ENCODE results near the gene ADCY2. TPM values are rescaled to one million over a fixed set of nuclear protein-coding genes. Genes with fewer than 3 reads are reported as not detected.

The ADCY2 gene
- total and polyA plus RNA-seq, 9 of the 15 experiments (the other 6 are each of a cell fraction or from before 2014, with no cell fraction given) = 0.01 to 0.15 (median 0.03) TPM; not detected in 5

- ATAC-seq = no peak
- TF ChIP-seq, protein P1, sequence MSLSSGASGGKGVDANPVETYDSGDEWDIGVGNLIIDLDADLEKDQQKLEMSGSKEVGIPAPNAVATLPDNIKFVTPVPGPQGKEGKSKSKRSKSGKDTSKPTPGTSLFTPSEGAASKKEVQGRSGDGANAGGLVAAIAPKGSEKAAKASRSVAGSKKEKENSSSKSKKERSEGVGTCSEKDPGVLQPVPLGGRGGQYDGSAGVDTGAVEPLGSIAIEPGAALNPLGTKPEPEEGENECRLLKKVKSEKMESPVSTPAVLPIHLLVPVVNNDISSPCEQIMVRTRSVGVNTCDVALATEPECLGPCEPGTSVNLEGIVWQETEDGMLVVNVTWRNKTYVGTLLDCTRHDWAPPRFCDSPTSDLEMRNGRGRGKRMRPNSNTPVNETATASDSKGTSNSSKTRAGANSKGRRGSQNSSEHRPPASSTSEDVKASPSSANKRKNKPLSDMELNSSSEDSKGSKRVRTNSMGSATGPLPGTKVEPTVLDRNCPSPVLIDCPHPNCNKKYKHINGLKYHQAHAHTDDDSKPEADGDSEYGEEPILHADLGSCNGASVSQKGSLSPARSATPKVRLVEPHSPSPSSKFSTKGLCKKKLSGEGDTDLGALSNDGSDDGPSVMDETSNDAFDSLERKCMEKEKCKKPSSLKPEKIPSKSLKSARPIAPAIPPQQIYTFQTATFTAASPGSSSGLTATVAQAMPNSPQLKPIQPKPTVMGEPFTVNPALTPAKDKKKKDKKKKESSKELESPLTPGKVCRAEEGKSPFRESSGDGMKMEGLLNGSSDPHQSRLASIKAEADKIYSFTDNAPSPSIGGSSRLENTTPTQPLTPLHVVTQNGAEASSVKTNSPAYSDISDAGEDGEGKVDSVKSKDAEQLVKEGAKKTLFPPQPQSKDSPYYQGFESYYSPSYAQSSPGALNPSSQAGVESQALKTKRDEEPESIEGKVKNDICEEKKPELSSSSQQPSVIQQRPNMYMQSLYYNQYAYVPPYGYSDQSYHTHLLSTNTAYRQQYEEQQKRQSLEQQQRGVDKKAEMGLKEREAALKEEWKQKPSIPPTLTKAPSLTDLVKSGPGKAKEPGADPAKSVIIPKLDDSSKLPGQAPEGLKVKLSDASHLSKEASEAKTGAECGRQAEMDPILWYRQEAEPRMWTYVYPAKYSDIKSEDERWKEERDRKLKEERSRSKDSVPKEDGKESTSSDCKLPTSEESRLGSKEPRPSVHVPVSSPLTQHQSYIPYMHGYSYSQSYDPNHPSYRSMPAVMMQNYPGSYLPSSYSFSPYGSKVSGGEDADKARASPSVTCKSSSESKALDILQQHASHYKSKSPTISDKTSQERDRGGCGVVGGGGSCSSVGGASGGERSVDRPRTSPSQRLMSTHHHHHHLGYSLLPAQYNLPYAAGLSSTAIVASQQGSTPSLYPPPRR (CRISPR knock-in tag; IDR thresholded peaks at IDR 0.05; ENCODE audit: borderline replicate concordance) = no peak
- TF ChIP-seq ZNF124 (CRISPR knock-in tag; IDR thresholded peaks at IDR 0.05) = no peak
- no peak for TF ChIP-seq SRSF3 (IDR thresholded peaks at IDR 0.05; ENCODE audit: insufficient read depth, low read length)
- no peak for TF ChIP-seq POLR2A (conservative IDR thresholded peaks at IDR 0.05)
- TF ChIP-seq ZFP91 (CRISPR knock-in tag; IDR thresholded peaks at IDR 0.05) = no peak
- no peak for TF ChIP-seq TBP (optimal IDR thresholded peaks at IDR 0.05; ENCODE audit: low read depth, low read length)
- no peak for TF ChIP-seq GATAD2A (IDR thresholded peaks at IDR 0.05)
- TF ChIP-seq SMARCC2 (IDR thresholded peaks at IDR 0.05; ENCODE audit: low read depth) = no peak
- no peak for TF ChIP-seq CBX5 (IDR thresholded peaks at IDR 0.05; ENCODE audit: borderline replicate concordance, low read depth)
- TF ChIP-seq MYC (IDR thresholded peaks at IDR 0.05; ENCODE audit: low read depth, low read length) = no peak
- TF ChIP-seq MYC (CRISPR knock-in tag; IDR thresholded peaks at IDR 0.05; ENCODE audit: borderline replicate concordance, low read depth) = no peak
- TF ChIP-seq, protein P2, sequence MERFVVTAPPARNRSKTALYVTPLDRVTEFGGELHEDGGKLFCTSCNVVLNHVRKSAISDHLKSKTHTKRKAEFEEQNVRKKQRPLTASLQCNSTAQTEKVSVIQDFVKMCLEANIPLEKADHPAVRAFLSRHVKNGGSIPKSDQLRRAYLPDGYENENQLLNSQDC (CRISPR knock-in tag; IDR thresholded peaks at IDR 0.05) = no peak
- no peak for TF ChIP-seq ZBTB49 (CRISPR knock-in tag; IDR thresholded peaks at IDR 0.05; ENCODE audit: borderline replicate concordance)
- no peak for TF ChIP-seq HMG20B (CRISPR knock-in tag; IDR thresholded peaks at IDR 0.05)
- no peak for TF ChIP-seq CBFA2T2 (conservative IDR thresholded peaks at IDR 0.05)
Observed at GRCh38 chr5:7495131-7495517, 99.2 kb downstream of the ADCY2 start.

More at GRCh38 chr5:7495131-7495517, 99.2 kb downstream of the ADCY2 start:
- intact Hi-C loops (cut with micrococcal nuclease) = no loop called here
- H3K9me1 ChIP-seq (ENCODE audit: control insufficient read depth, insufficient read depth, low read length) = no peaks in the 10 kb centered on the region
- WGBS (ENCODE audit: insufficient coverage, low coverage, missing lambda C conversion rate) = 1% methylated on average over 5 of the region's 5 CpGs
- no peak overlapping the region for H3K9ac ChIP-seq (ENCODE audit: insufficient read depth in 1 of 2, low read depth in 2 of 2, low read length in 2 of 2)
- no peaks in the 10 kb centered on the region for H3K9me3 ChIP-seq (replicated peaks; ENCODE audit: control insufficient read depth, insufficient read depth, low read depth, low read length)
- H3K79me2 ChIP-seq (ENCODE audit: control insufficient read depth, insufficient read depth, low read length) = no peaks in the 10 kb centered on the region
- no peak for DNase-seq (ENCODE audit: extremely low read depth in 1 of 4, low spot score in 3 of 4)
- H4K20me1 ChIP-seq (replicated peaks; ENCODE audit: control insufficient read depth, insufficient read depth, low read length) = no peaks in the 10 kb centered on the region
- no peak overlapping the region for H2AFZ ChIP-seq (ENCODE audit: low read depth, low read length)
- no peaks in the 10 kb centered on the region for H3K27me3 ChIP-seq (ENCODE audit: control insufficient read depth in 2 of 2, insufficient read depth in 2 of 2, low read length in 2 of 2)
- H3K36me3 ChIP-seq (ENCODE audit: control insufficient read depth, insufficient read depth, low read length) = no peaks in the 10 kb centered on the region
- FAIRE-seq = no peak
- ChIA-PET CTCF (ENCODE audit: low intra/inter-chr PET ratio) (no interaction called here), POLR2A (no interaction called here)
- H3K27ac ChIP-seq (ENCODE audit: extremely low read depth, low read depth, low read length) = no peak overlapping the region
- no peak overlapping the region for H3K4me3 ChIP-seq
- no TSS peak for BruUV-seq (replicated peaks)
- H3K4me1 ChIP-seq (replicated peaks in 1 of 2; ENCODE audit: control insufficient read depth in 2 of 2, insufficient read depth in 2 of 2, low read length in 2 of 2) = no peaks in the 10 kb centered on the region
- in situ Hi-C loops (cut with MboI) = no loop called here
- H3K4me2 ChIP-seq (ENCODE audit: insufficient read depth, low read length) = no peak overlapping the region

Measured in K562 (cell line).